VCaP (cell line): ENCODE measurements around the gene AP3D1.

Experiments used
- H3K27ac ChIP-seq: fragments of 450-650 bp; 2 replicates; pipeline ENCODE4 v1.5.1; 2017
- TF ChIP-seq, protein P1 (sequence below): fragments of 450-650 bp; conservative IDR thresholded peaks from 2 replicates; pipeline ENCODE4 v1.5.1; 2017; ENCODE audit warnings: mild to moderate bottlenecking, moderate library complexity

AP3D1 gene

DNA sequence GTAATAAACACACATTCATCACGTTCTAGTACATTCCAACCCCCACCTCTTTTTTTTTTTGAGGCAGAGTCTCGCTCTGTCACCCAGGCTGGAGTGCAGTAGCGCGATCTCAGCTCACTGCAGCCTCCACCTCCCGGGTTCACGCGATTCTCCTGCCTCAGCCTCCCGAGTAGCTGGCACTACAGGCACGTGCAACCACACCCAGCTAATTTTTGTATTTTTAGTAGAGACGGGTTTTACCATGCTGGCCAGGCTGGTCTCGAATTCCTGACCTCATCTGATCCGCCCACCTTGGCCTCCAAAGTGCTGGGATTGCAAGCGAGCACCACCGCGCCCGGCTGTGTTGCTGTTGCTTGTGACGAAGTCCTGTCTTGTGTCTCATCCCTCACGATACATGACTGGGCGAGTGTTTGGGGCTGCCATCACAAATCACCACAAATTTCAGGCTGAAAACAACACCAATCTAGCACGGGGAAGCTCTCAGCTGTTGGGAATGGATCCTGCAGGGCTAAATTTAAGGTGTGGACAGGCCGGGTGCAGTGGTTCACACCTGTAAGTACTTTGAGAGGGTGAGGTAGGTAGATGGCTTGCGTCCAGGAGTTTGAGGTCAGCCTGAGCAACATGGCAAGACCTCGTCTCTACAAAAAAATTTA, 70.9 kb downstream of the AP3D1 start:
- no peak overlapping the region for H3K27ac ChIP-seq
- TF ChIP-seq, protein P1, sequence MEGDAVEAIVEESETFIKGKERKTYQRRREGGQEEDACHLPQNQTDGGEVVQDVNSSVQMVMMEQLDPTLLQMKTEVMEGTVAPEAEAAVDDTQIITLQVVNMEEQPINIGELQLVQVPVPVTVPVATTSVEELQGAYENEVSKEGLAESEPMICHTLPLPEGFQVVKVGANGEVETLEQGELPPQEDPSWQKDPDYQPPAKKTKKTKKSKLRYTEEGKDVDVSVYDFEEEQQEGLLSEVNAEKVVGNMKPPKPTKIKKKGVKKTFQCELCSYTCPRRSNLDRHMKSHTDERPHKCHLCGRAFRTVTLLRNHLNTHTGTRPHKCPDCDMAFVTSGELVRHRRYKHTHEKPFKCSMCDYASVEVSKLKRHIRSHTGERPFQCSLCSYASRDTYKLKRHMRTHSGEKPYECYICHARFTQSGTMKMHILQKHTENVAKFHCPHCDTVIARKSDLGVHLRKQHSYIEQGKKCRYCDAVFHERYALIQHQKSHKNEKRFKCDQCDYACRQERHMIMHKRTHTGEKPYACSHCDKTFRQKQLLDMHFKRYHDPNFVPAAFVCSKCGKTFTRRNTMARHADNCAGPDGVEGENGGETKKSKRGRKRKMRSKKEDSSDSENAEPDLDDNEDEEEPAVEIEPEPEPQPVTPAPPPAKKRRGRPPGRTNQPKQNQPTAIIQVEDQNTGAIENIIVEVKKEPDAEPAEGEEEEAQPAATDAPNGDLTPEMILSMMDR: no peak

DNA sequence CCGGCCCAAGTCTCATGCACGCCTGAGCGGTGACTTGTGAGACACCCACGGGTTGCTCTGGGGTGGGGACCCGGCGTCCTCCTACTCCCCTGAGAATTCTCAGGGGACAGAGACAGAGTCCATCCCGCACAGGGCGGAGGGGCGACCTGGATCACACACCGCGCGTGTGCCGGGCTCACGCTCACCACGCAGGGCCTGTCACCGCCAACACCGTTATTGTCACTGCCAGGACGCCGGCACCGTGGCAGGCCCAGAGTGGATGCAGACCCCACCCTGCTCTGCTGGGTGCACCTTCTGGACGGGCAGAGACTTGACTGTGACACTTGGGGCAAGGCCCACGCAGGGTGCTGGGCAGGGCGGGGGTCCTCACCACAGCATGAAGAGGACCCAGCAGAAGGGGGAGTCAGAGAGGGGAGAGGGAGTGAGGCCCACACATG, 71.5 kb downstream of the AP3D1 start:
- H3K27ac ChIP-seq: no peak overlapping the region
- TF ChIP-seq, protein P1: no peak

DNA sequence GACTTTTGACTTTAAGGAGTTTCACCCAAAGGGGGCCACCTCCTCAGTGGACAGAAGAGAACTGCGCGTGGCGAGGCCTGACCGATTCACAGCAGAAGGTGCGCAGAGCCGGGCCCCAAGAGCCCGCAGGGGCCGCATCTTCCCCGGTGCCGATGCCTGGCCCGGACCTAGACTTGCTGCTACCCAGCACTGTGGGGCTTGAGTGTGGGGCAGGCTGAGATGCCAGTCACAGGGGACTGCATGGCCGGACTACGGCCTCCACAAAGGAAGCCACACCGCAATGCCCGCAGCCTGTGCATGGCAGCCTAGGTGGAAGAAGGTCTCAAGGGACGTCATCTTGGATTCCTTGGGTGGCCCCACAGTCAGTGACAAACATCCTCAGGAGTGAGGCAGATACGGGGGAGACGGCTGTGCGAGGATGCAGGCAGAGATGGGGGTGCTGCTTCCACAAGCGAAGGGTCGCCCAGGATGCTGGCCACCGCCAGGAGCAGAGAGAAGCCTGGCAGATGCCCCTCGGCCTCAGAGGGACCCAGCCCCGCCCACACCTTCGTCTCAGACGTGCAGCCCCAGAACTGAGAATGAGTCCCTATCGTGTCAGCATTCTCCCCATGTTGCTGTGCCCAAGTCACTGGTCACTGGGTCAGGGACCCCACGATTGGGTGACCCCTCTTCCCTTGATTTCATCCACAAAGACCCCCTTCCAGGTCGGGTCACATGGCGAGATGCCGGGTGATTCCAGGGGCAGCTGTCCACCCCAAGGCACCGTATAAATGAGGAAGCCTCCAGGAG, 72.1 kb downstream of the AP3D1 start:
- no peak overlapping the region for H3K27ac ChIP-seq
- TF ChIP-seq, protein P1: no peak

DNA sequence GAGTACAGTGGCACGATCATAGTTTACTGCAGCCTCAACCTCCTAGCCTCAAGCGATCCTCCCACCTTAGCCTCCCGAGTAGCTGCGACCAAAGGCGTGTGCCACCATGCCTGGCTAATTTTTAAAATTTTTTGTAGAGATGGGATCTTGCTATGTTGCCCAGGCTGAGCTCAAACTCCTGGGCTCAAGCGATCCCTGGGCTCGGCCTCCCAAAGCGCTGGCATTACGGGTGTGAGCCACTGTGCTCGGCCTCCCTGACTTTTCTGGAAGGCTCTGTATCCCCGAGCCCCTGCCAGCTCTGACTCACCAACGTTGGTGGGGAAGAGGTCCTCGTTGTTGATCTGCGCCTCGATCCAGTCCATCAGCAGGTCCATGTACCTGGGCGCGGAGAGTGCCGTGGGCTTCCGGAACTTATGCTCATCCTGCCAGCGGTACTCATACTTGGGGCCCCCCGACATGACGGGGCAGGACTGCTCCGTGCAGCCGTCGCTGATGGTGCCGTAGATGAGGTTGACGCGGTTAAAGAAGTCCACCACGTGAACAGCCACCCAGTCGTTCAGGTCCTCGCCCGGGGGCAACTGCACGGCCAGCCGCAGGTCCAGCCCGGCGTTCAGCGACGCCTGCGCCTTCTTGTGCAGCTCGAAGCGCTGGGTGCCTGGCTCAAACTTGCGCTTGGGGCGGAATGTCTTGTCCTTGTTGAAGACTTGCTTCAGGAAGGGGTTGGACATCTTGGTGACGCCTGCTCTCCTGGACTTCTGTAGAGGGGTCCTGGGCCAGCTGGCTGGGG, 73.3 kb downstream of the AP3D1 start:
- no peak overlapping the region for H3K27ac ChIP-seq
- TF ChIP-seq, protein P1: no peak

DNA sequence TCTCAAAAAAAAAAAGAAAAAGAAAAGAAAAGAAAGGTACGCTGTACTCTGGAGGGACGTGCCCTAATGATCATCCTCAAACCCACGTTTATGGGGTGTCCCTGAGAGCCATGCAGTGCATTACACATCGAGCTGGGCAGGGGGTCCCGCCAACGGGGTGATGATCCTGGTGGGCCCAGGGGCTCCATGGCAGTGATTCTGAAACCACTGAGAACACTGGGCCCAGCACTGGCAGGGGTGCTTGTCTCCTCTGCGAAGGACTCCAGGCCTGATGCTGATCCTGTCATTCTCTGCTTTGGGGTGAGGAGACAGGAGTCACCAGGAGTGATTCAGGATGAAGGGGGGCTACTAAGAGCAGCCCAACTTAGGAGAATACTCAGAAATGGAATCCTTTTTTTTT, 74.0 kb downstream of the AP3D1 start:
- TF ChIP-seq, protein P1: no peak
- H3K27ac ChIP-seq: no peak overlapping the region

DNA sequence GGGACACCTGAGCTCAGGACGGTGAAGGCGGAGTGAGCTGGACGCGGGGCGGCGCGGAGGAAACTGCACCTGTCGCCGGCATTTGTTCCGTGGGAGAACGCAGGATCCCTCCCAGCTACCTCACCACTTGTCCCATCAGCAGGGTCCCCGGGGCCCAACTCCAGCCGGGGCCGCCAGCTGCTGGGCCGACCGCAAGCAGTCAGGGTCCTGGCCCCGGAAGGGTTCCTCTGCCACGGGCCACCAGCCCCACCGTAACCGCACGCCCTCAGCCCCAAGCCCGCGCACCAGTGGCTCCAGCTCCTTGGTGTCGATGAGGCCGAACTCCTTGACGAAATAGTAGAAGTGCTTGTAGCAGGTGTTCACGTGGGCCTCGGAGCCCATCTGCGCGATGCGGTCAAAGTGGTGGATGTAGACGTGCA, 74.8 kb downstream of the AP3D1 start:
- H3K27ac ChIP-seq: no peak overlapping the region
- TF ChIP-seq, protein P1: no peak
